Measurements from ENCODE around the gene ADTRP. TPM values are rescaled to one million over a fixed set of nuclear protein-coding genes. Genes with fewer than 3 reads are reported as not detected.

The ADTRP gene
- total and polyA plus RNA-seq, 8 donors = 0.65 to 11.4 (median 1.4) TPM

DNA sequence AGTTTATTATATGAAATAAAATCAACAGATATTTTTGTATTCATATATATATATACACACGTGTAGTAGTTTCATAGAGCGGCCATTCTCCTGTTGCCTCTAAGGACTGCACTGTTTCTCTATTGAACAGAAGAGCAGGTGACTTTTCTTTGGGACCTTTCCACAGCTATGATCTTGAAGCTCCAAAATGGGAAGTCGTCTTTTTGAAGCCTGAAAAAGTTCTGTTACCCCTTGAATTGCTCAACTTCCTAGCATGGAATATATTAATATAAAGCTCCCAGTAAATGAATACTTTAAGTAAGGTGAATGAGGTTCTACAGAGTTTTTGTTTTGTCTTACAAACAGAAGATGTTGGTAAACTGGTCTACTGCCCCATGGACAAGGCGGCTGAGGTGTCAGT is 42.2 kb upstream of the ADTRP start:
- no peak overlapping the region for H3K27ac ChIP-seq
- no peaks in the 10 kb centered on the region for H3K27me3 ChIP-seq
- no peaks in the 10 kb centered on the region for H3K36me3 ChIP-seq
- no peak for DNase-seq
- no peaks in the 10 kb centered on the region for H3K4me1 ChIP-seq
- no peaks in the 10 kb centered on the region for H3K9me3 ChIP-seq
- ATAC-seq = no peak
- no peak overlapping the region for H3K4me3 ChIP-seq
- TF ChIP-seq, protein P1, sequence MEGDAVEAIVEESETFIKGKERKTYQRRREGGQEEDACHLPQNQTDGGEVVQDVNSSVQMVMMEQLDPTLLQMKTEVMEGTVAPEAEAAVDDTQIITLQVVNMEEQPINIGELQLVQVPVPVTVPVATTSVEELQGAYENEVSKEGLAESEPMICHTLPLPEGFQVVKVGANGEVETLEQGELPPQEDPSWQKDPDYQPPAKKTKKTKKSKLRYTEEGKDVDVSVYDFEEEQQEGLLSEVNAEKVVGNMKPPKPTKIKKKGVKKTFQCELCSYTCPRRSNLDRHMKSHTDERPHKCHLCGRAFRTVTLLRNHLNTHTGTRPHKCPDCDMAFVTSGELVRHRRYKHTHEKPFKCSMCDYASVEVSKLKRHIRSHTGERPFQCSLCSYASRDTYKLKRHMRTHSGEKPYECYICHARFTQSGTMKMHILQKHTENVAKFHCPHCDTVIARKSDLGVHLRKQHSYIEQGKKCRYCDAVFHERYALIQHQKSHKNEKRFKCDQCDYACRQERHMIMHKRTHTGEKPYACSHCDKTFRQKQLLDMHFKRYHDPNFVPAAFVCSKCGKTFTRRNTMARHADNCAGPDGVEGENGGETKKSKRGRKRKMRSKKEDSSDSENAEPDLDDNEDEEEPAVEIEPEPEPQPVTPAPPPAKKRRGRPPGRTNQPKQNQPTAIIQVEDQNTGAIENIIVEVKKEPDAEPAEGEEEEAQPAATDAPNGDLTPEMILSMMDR (IDR thresholded peaks at IDR 0.05) = no peak
- intact Hi-C loops (cut with DNase I) = no loop called here

DNA sequence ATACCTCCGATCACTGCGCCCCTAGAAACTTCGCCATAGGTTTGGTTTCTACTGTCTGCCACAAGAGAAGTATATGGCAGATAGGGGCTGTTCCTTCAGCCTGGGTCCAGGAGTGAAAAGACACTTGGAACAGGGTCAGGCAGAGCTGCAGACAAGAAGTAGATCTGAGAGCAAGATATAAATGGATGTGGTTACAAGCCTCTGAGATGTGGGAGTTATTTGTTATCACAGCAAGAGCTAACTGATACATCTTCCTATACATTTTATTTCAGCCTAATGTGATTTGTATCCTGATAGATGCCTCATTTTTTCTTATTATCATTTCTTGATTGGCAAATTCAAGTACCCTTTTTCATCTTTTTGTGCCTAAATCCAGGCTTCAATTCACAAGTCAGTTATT is 40.9 kb upstream of the ADTRP start:
- Histone ChIP-seq H3K27me3 (no peaks in the 10 kb centered on the region), H3K9me3 (no peaks in the 10 kb centered on the region), H3K4me3 (no peak overlapping the region), H3K4me1 (no peaks in the 10 kb centered on the region), H3K27ac (no peak overlapping the region), H3K36me3 (no peaks in the 10 kb centered on the region)
- DNase-seq (no peak), ATAC-seq (no peak)
- intact Hi-C loops (cut with DNase I) = no loop called here
- TF ChIP-seq, protein P1 (IDR thresholded peaks at IDR 0.05) = no peak

DNA sequence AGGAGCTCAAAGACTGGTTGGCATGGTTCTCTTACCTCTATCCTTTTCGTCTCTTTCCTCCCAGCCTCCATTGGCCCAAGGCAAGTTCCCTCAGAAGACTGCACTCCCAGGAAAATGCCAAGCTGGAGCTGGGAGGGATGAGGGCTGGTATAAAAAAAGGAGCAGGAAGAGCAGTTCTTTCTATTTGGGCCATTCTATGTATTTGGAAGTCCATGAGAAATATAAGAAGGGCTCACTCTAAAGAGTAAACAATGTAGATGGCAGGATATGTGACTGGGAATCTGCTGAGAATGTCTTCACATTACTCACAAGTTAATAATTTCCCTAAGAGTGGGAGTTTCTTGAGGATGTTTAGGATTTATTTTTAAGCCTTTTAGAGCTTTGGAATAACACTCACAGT is 36.6 kb upstream of the ADTRP start:
- no peak overlapping the region for H3K27ac ChIP-seq
- no peak overlapping the region for H3K4me3 ChIP-seq
- no peaks in the 10 kb centered on the region for H3K27me3 ChIP-seq
- TF ChIP-seq, protein P1 (IDR thresholded peaks at IDR 0.05) = no peak
- peaks cover 0 to 10% of the 10 kb centered on the region in 2 donors for H3K4me1 ChIP-seq
- intact Hi-C loops (cut with DNase I) = no loop called here
- H3K36me3 ChIP-seq = no peaks in the 10 kb centered on the region
- H3K9me3 ChIP-seq = no peaks in the 10 kb centered on the region
- DNase-seq (no peak), ATAC-seq (no peak)

DNA sequence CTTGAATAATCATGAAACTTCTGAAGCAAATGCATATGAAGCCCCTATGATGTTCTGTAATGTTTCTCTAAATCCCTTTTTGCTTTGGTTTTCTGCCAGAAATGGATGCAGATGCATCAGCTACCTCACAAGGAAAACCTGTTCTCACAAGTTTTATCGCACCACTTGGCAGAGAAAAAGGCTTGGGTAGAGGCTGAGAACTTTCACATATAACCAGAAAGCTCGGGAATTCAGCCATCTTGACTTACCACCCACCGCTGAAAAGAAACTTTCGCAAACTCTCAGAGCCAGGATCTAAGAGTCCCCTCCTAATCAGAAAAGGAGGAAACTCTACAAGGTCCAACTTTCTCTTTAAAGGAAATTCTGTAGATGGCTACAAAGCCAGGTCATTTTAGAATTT is 36.2 kb upstream of the ADTRP start:
- no peak overlapping the region for H3K27ac ChIP-seq
- intact Hi-C loops (cut with DNase I) = no loop called here
- DNase-seq (no peak), ATAC-seq (no peak)
- H3K4me3 ChIP-seq = no peak overlapping the region
- H3K27me3 ChIP-seq = no peaks in the 10 kb centered on the region
- no peaks in the 10 kb centered on the region for H3K9me3 ChIP-seq
- TF ChIP-seq, protein P1 (IDR thresholded peaks at IDR 0.05) = no peak
- no peaks in the 10 kb centered on the region for H3K36me3 ChIP-seq
- peaks cover 0 to 12% of the 10 kb centered on the region in 2 donors for H3K4me1 ChIP-seq

DNA sequence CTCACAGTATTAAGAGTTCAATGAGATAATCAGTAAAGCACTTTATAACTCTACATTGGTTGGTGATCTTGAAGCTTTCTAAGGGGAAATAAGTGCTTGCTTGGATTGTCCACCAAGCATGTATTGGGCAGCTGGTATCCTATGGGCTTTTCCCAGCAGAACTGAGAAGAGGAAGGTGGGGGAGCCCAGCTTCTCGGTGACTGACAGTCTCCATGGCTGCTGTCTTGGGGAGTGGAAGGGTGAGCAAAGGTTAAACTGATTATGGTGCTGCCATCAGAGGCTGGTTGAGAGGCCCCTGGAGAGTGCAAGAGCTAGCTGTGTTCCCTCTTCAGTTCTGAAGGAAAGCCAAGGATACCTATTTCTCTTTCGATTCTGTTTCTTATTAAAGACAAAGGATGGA is 35.5 kb upstream of the ADTRP start:
- no peaks in the 10 kb centered on the region for H3K9me3 ChIP-seq
- H3K4me1 ChIP-seq = peaks cover 0 to 15% of the 10 kb centered on the region in 2 donors
- intact Hi-C loops (cut with DNase I) = no loop called here
- H3K4me3 ChIP-seq = no peak overlapping the region
- DNase-seq = no peak
- no peaks in the 10 kb centered on the region for H3K36me3 ChIP-seq
- no peaks in the 10 kb centered on the region for H3K27me3 ChIP-seq
- H3K27ac ChIP-seq = no peak overlapping the region
- TF ChIP-seq, protein P1 (IDR thresholded peaks at IDR 0.05) = no peak
- no peak for ATAC-seq
